Liver (tissue), 9 donors: ENCODE results near the gene PPP1R13B. TPM values are rescaled to one million over a fixed set of nuclear protein-coding genes. Genes with fewer than 3 reads are reported as not detected.
"Not testable (repeated sequence)": the region's sequence is repeated elsewhere in the genome, so short reads cannot be mapped to it uniquely, and the experiment has no call there.

Experiments
- DNase-seq: peaks from one replicate; pipeline ENCODE4 v3.0.0-alpha.2; 2017; ENCODE audit warnings: low spot score
- H3K27ac ChIP-seq, 2 donors: one replicate each; pipeline ENCODE4 v1.7.0; 2013; ENCODE audit warnings: inconsistent platforms in 2 of 2, low read length in 2 of 2, control low read depth in 1 of 2, low read depth in 1 of 2, mild to moderate bottlenecking in 1 of 2
- H3K27me3 ChIP-seq, 4 donors: one replicate each; pipeline versions ENCODE4 v1.6.1 to v1.7.0; 2013; ENCODE audit warnings: low read length in 3 of 4, inconsistent platforms in 1 of 4, mild to moderate bottlenecking in 1 of 4, moderate library complexity in 1 of 4; ENCODE audit not compliant: control insufficient read depth in 4 of 4, insufficient read depth in 4 of 4
- H3K36me3 ChIP-seq, 4 donors: one replicate each; pipeline versions ENCODE4 v1.6.1 to v1.7.0; 2013; ENCODE audit warnings: low read length in 3 of 4, mild to moderate bottlenecking in 3 of 4, low read depth in 1 of 4, moderate library complexity in 1 of 4; ENCODE audit not compliant: control insufficient read depth in 4 of 4, insufficient read depth in 3 of 4
- H3K4me1 ChIP-seq, 4 donors: one replicate each; pipeline versions ENCODE4 v1.6.1 to v1.7.0; 2013; ENCODE audit warnings: low read length in 3 of 4, mild to moderate bottlenecking in 3 of 4, moderate library complexity in 1 of 4; ENCODE audit not compliant: control insufficient read depth in 4 of 4, insufficient read depth in 4 of 4
- H3K4me3 ChIP-seq, 3 donors: one replicate each; pipeline versions ENCODE4 v1.6.1 to v1.7.0; 2013; ENCODE audit warnings: low read length in 3 of 3, control low read depth in 1 of 3, low read depth in 1 of 3, mild to moderate bottlenecking in 1 of 3
- H3K9ac ChIP-seq, 2 donors: one replicate each; pipeline ENCODE4 v1.7.0; 2013; ENCODE audit warnings: low read length in 2 of 2, mild to moderate bottlenecking in 2 of 2, moderate library complexity in 2 of 2, control low read depth in 1 of 2, low read depth in 1 of 2
- H3K9me3 ChIP-seq, 4 donors: one replicate each; pipeline versions ENCODE4 v1.6.1 to v1.7.0; 2013; ENCODE audit warnings: low read length in 3 of 4; ENCODE audit not compliant: control insufficient read depth in 4 of 4
- ATF3 ChIP-seq: IDR thresholded peaks from 2 replicates; pipeline ENCODE4 v1.6.1; 2016; ENCODE audit warnings: antibody characterized with exemption
- CTCF ChIP-seq: fragments of 150-350 bp; IDR thresholded peaks from 2 replicates; pipeline ENCODE4 v1.5.1; 2017; ENCODE audit warnings: improper control_type of control experiment, low read depth, low read length; ENCODE audit not compliant: missing input control
- EGR1 ChIP-seq, 2 donors: IDR thresholded peaks; 2 replicates each; pipeline ENCODE4 v1.6.1; 2016 to 2018; ENCODE audit warnings: antibody characterized with exemption in 2 of 2, low read depth in 2 of 2
- FOXA1 ChIP-seq: IDR thresholded peaks from 2 replicates; pipeline ENCODE4 v1.6.1; 2016; ENCODE audit warnings: antibody characterized with exemption
- FOXA2 ChIP-seq: IDR thresholded peaks from 2 replicates; pipeline ENCODE4 v1.6.1; 2016; ENCODE audit warnings: antibody characterized with exemption
- GABPA ChIP-seq, 2 donors: IDR thresholded peaks in 1 of 2; conservative IDR thresholded peaks in 1 of 2; 2 replicates each; pipeline ENCODE4 v1.6.1; 2016; ENCODE audit warnings: antibody characterized with exemption in 2 of 2, mild to moderate bottlenecking in 1 of 2, moderate library complexity in 1 of 2
- HNF4A ChIP-seq, 2 donors: conservative IDR thresholded peaks; 2 replicates each; pipeline ENCODE4 v1.6.1; 2016; ENCODE audit warnings: antibody characterized with exemption in 2 of 2, mild to moderate bottlenecking in 2 of 2
- HNF4G ChIP-seq: IDR thresholded peaks from 2 replicates; pipeline ENCODE4 v1.6.1; 2016; ENCODE audit warnings: antibody characterized with exemption
- JUND ChIP-seq, 2 donors: IDR thresholded peaks; 2 replicates each; pipeline ENCODE4 v1.6.1; 2016; ENCODE audit warnings: antibody characterized with exemption in 2 of 2
- MAX ChIP-seq: IDR thresholded peaks from 2 replicates; pipeline ENCODE4 v1.6.1; 2016; ENCODE audit warnings: antibody characterized with exemption
- NR2F2 ChIP-seq: IDR thresholded peaks from 2 replicates; pipeline ENCODE4 v1.6.1; 2016; ENCODE audit warnings: antibody characterized with exemption
- RAD21 ChIP-seq, 2 donors: IDR thresholded peaks; 2 replicates each; pipeline ENCODE4 v1.6.1; 2016; ENCODE audit warnings: antibody characterized with exemption in 2 of 2, mild to moderate bottlenecking in 2 of 2
- REST ChIP-seq: IDR thresholded peaks from 2 replicates; pipeline ENCODE4 v1.6.1; 2016; ENCODE audit warnings: antibody characterized with exemption, mild to moderate bottlenecking
- RXRA ChIP-seq, 2 donors: IDR thresholded peaks; 2 replicates each; pipeline ENCODE4 v1.6.1; 2017 to 2018; ENCODE audit warnings: antibody characterized with exemption in 2 of 2, mild to moderate bottlenecking in 1 of 2
- SP1 ChIP-seq: IDR thresholded peaks from 2 replicates; pipeline ENCODE4 v1.6.1; 2018; ENCODE audit warnings: antibody characterized with exemption, mild to moderate bottlenecking
- TAF1 ChIP-seq: conservative IDR thresholded peaks from 2 replicates; pipeline ENCODE4 v1.6.1; 2016; ENCODE audit warnings: antibody characterized with exemption, mild to moderate bottlenecking
- YY1 ChIP-seq: IDR thresholded peaks from 2 replicates; pipeline ENCODE4 v1.6.1; 2016; ENCODE audit warnings: antibody characterized with exemption, mild to moderate bottlenecking
- ZBTB33 ChIP-seq: IDR thresholded peaks from 2 replicates; pipeline ENCODE4 v1.6.1; 2016; ENCODE audit warnings: antibody characterized with exemption
- WGBS: extraction: QIAGEN DNeasy Blood & Tissue Kit; methylation state at CpG from one replicate; pipeline ENCODE4 v1.1.7; 2013; 5-methylcytosine and 5-hydroxymethylcytosine counted together
- polyA plus RNA-seq, 2 donors: library from polyadenylated mRNA; stranded (reverse) in 1 of 2; unstranded in 1 of 2; fragments of 200-250 nt in 1 of 2; fragments of >200 nt in 1 of 2; fragmentation: Nextera tagmentation in 1 of 2; extraction: Ambion mirVana in 1 of 2; gene quantifications; one replicate each; pipeline versions ENCODE4 v1.2.1 to v1.2.3, GENCODE V29; 2013 to 2015
- total RNA-seq, 2 donors: library from RNA; depleted of rRNA; stranded (reverse); fragments of >200 nt; gene quantifications; one replicate each; pipeline ENCODE4 v1.2.3, GENCODE V29; 2014
- donor health status: healthy.
- donor health status: healthy.
- donor health status: healthy.
- donor health status: healthy.
- donor health status: healthy.

The PPP1R13B gene
- total and polyA plus RNA-seq, 4 donors: 3.2 to 15.1 (median 5.1) TPM

- no peak for DNase-seq
- peaks cover 0 to 2% (median 1%) of the 10 kb centered on the region in 4 donors for H3K4me1 ChIP-seq
- WGBS: 91% methylated on average over 12 of the region's 12 CpGs
- no peak overlapping the region for H3K4me3 ChIP-seq
- no peak overlapping the region for H3K27ac ChIP-seq
- TF ChIP-seq HNF4A (conservative IDR thresholded peaks at IDR 0.05) (no peak), HNF4G (no peak), TAF1 (no peak), ATF3 (no peak), FOXA1 (no peak), ZBTB33 (no peak), RAD21 (IDR thresholded peaks at IDR 0.05) (no peak), GABPA (IDR thresholded peaks at IDR 0.05 in 1 of 2, conservative IDR thresholded peaks at IDR 0.05 in 1 of 2) (no peak), NR2F2 (no peak), FOXA2 (no peak), EGR1 (IDR thresholded peaks at IDR 0.05; ENCODE audit: low read depth in 2 of 2) (no peak)
- H3K9me3 ChIP-seq: no peaks in the 10 kb centered on the region
- peaks cover 20 to 35% (median 28%) of the 10 kb centered on the region in 4 donors for H3K36me3 ChIP-seq
- H3K9ac ChIP-seq: no peak overlapping the region
- no peaks in the 10 kb centered on the region for H3K27me3 ChIP-seq
Measured at GRCh38 chr14:103692871-103693270, 154.5 kb downstream of the PPP1R13B start.

- Histone ChIP-seq H3K9ac (no peak overlapping the region), H3K4me1 (peaks cover 0 to 2% (median under 1%) of the 10 kb centered on the region in 4 donors), H3K27ac (no peak overlapping the region), H3K4me3 (no peak overlapping the region), H3K36me3 (peaks cover 20 to 36% (median 29%) of the 10 kb centered on the region in 4 donors), H3K27me3 (no peaks in the 10 kb centered on the region), H3K9me3 (no peaks in the 10 kb centered on the region)
- 95% methylated on average over 17 of the region's 17 CpGs for WGBS
- TF ChIP-seq CTCF: no peak
- TF ChIP-seq FOXA2: no peak
- no peak for TF ChIP-seq ATF3
- TF ChIP-seq SP1: no peak
- no peak for TF ChIP-seq NR2F2
- TF ChIP-seq HNF4A (conservative IDR thresholded peaks at IDR 0.05): no peak
- TF ChIP-seq JUND (IDR thresholded peaks at IDR 0.05): no peak
- TF ChIP-seq RAD21 (IDR thresholded peaks at IDR 0.05): no peak
- TF ChIP-seq YY1: no peak
- no peak for TF ChIP-seq REST
- TF ChIP-seq HNF4G: no peak
- TF ChIP-seq MAX: no peak
- TF ChIP-seq ZBTB33: no peak
- no peak for TF ChIP-seq EGR1 (IDR thresholded peaks at IDR 0.05; ENCODE audit: low read depth in 2 of 2)
- TF ChIP-seq FOXA1: no peak
- no peak for TF ChIP-seq TAF1
- TF ChIP-seq RXRA (IDR thresholded peaks at IDR 0.05): no peak
- no peak for TF ChIP-seq GABPA (IDR thresholded peaks at IDR 0.05 in 1 of 2, conservative IDR thresholded peaks at IDR 0.05 in 1 of 2)
- DNase-seq: no peak
Measured at GRCh38 chr14:103692159-103692558, 155.2 kb downstream of the PPP1R13B start.

- not testable (repeated sequence) for H3K4me3 ChIP-seq, H3K27ac ChIP-seq, H3K9me3 ChIP-seq, H3K4me1 ChIP-seq, H3K27me3 ChIP-seq, H3K9ac ChIP-seq, DNase-seq
- 96% methylated on average over 5 of the region's 5 CpGs for WGBS
- peaks cover 20 to 40% (median 31%) of the 10 kb centered on the region in 4 donors for H3K36me3 ChIP-seq
Measured at GRCh38 chr14:103691655-103692054, 155.7 kb downstream of the PPP1R13B start.
